SK-N-SH (cell line): ENCODE data around the gene SEMA3G.

ENCODE experiments used
- CHD2 ChIP-seq: fragments of 150-350 bp; IDR thresholded peaks from 2 replicates; pipeline ENCODE4 v1.6.1; 2018; ENCODE audit warnings: low read length; ENCODE audit not compliant: partially characterized antibody
- CTCF ChIP-seq: fragments of 200-600 bp; sonication (generic); IDR thresholded peaks from 2 replicates; pipeline ENCODE4 v1.6.1; 2017; ENCODE audit warnings: antibody characterized with exemption, mild to moderate bottlenecking, moderate library complexity
- EP300 ChIP-seq, 2 experiments: IDR thresholded peaks; 2 replicates each; pipeline versions ENCODE4 v1.4.0 to v1.6.1; 2012; ENCODE audit warnings: borderline replicate concordance in 1 of 2, low read depth in 1 of 2, low read length in 1 of 2
- EZH2phosphoT487 ChIP-seq: fragments of 200-600 bp; sonication (generic); IDR thresholded peaks from 2 replicates; pipeline ENCODE4 v1.6.1; 2017; ENCODE audit warnings: low read depth, mixed run types, mild to moderate bottlenecking, antibody characterized with exemption, moderate library complexity, borderline replicate concordance
- JUND ChIP-seq: IDR thresholded peaks from 2 replicates; pipeline ENCODE4 v1.4.0; 2012
- RAD21 ChIP-seq: IDR thresholded peaks from 2 replicates; pipeline ENCODE4 v1.6.1; 2012; ENCODE audit warnings: mild to moderate bottlenecking, low read length
- TAF1 ChIP-seq: IDR thresholded peaks from 2 replicates; pipeline ENCODE4 v1.6.1; 2012; ENCODE audit warnings: low read depth, mild to moderate bottlenecking, low read length, moderate library complexity, borderline replicate concordance
- TEAD4 ChIP-seq: IDR thresholded peaks from 2 replicates; pipeline ENCODE4 v1.4.0; 2012; ENCODE audit warnings: mild to moderate bottlenecking, borderline replicate concordance; ENCODE audit not compliant: insufficient read depth

DNA sequence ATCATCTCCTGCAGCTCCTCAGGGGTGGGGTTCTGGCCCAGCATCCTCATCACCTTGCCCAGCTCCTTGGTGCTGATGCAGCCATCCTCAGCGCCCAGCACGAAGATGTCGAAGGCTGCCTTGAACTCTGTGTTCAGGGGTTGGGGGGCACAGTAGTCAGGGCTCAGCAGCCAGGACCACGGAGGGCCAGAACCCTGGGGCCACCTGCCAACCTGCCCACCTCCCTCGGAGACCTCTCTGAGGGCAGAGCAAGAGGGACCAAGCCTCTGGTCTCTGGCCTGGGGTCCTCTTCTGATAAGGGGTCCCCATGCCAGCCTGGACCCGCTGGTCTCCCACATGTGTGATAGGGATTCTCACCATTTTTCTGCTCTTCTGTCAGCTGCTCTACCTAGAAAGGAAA, 7.2 kb upstream of the SEMA3G start:
- TF ChIP-seq CHD2 = no peak
- TF ChIP-seq TEAD4 = no peak
- TF ChIP-seq CTCF = no peak
- TF ChIP-seq JUND = no peak
- no peak for TF ChIP-seq TAF1
- TF ChIP-seq EZH2phosphoT487 = no peak
- no peak for TF ChIP-seq RAD21
- no peak for TF ChIP-seq EP300 (IDR thresholded peaks at IDR 0.05; ENCODE audit: borderline replicate concordance in 1 of 2, low read depth in 1 of 2, low read length in 1 of 2)
